Activated CD8-positive, alpha-beta memory T cell treated with anti-CD3 and anti-CD28 coated beads, Interleukin-2, amount 50 U/mL, for 1 hour (primary cell): ENCODE data around the gene DHRS7C.

Source experiments
- DNase-seq: peaks from one replicate; pipeline ENCODE4 v3.0.0-alpha.2; 2020; ENCODE audit errors: extremely low read depth

The DHRS7C gene

DNA sequence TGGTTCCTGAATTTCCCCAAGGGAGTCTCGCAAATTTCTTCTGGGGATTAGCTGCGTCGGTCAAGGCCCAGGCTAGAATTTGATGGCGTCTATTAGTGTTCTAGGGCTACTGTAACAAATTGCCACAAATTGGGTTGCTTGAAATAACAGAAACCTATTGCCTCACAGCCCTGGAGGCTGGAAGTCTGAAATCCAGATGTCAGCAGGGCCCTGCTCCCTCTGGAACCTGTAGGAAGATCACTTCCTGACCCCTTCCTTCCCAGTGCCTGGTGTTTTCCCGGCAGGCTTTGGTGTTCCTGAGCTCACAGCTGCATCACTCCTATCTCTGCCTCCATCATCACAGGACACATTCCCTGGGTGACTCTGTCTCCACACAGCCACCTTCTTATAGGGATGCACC, 24.4 kb downstream of the DHRS7C start:
- no peak for DNase-seq

DNA sequence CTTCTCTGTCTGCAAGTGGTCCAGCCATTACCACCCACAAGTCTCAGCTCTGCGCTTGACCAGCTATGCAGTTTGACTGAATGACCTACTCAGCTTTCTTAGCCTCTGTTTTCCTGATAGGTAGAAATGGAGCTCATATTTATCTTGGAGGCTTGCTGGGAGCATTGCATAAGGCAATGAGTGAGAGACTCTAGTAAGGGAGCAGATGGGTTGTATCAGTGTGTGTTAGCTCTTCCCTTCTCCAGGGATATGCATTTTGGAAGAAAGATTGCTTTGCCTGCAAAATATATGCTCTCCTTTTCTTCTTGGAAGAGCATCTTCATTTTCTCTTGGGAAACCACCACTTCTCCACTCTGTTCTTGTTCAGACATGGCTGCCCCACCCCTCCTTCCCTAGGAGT, 26.1 kb downstream of the DHRS7C start:
- DNase-seq = no peak

DNA sequence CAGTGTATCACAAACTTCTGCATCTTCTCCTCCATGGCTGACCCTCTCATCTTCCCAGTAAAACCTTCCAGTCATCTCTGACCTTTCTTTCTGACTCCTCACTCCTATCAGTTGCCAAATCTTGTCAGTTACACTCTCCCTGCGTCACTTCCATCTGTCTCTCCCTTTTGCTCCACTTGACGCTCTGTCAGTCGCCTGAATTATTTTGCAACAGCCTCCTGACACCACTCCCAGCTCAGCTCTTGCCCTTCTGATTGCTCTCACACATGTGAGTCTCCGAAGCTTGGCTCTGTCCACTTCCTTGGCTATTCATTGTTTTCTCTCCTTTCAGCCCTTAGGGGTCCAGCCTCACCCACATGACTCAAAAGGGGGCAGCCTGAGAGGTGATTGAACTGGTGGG, 27.7 kb downstream of the DHRS7C start:
- DNase-seq = no peak

DNA sequence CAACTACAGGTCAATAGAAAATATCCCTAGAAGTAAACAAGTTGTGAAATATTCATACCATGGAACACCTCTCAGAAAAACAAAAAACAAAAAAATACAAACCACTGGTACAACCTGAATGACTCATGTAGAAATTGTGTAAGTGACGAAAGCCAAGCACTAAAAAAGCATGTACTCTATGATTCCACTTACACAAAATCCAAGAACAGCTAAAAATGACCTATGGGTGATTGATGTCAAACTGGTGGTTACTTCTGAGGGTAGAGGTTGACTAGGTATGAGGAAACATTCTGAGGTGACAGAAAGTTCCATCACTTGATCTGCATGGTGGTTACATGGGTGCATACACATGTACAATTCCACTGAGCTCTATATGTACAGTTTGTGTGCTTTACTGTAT, 31.1 kb downstream of the DHRS7C start:
- DNase-seq = no peak

DNA sequence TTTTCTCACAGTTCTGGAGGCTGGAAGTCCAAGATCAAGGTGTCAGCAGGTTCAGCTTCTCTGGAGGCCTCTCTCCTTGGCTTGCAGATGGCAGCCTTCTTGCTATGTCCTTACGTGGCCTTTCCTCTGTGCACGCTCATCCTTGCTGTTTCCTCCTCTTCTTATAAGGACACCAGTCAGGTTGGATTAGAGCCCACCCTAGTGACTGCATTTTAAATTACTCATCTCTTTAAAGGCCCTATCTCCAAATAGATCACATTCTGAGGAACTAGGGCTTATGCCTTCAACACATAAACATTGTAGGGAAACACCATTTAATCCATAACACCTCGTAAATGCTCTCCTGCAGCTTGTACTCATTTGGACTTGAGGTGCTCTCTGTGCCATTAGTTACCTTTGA, 36.3 kb downstream of the DHRS7C start:
- no peak for DNase-seq

DNA sequence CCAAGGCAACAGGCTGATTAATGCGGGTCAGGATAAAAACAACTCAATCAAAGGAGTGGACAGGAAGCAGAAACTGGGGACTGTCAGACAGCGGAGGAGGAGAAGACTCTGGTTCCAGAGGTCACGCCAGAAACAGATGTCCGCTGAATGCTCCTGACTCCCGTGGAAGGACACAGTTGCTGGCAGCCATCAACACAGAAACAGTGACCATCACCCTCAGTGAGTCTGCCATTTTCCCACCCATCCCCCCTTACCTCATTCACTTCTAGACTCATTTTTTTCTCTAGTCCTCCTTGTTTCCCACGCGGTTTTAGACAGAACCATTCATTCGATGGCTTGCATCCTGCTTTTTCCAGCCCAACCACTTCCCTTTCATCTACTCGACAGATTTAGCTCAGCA, 40.9 kb downstream of the DHRS7C start:
- DNase-seq = no peak

DNA sequence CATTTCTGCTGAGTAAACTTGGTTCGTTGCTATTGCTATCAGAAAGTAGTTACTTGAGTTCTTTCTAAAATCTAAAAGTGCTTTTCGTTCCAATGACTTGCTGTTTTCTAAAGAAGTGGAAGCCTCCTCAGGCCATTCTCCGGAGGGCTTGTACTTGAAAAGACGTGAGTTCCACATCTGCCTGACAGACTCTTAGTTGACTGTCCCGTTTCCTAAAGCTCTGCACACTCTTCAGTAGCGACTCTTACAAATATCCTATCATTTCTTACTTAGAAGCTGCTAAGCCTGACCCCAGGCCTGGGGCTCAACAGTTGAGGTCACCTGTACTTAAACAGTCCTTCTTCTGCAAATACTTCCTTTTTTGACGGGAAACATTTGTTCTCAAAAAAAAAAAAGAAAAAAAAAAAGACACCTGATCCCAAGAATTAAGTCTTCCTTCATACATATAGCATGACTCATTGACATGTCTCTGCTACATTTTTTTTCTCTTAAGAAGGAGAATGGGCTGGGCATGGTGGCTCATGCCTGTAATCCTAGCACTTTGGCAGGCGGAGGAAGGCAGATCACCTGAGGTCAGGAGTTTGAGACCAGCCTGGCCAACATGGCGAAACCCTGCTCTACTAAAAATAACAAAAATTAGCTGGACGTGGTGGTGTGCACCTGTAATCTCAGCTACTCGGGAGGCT, 61.5 kb downstream of the DHRS7C start:
- no peak for DNase-seq

DNA sequence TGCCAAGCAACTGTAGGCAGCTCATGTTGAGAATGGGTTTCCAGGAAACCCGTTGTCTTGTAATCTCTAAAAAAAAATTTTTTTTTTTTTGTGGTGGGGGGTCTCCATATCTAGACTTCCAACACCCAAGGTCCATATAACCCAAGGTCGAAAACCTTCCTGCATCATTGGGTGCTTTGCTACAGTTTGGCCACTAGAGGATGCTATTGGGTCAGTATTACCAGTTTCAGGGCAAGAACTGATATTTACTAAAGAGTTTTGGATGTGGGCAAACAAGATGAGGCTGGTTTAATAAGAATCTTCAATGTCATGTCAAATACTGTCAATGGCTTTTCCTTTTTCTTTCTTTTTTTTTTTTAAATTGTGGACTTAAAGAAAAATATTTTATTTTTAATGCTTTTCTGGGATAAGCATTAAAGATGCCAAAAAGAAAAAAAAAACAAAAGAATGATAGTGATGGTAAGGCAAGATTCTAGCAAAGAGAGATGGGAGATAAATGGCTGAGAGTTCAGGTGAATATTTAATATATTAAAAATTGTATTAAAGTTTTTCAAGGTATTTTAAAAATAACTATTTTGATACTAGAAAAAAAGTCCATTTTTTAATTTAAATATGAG, 62.2 kb downstream of the DHRS7C start:
- no peak for DNase-seq

DNA sequence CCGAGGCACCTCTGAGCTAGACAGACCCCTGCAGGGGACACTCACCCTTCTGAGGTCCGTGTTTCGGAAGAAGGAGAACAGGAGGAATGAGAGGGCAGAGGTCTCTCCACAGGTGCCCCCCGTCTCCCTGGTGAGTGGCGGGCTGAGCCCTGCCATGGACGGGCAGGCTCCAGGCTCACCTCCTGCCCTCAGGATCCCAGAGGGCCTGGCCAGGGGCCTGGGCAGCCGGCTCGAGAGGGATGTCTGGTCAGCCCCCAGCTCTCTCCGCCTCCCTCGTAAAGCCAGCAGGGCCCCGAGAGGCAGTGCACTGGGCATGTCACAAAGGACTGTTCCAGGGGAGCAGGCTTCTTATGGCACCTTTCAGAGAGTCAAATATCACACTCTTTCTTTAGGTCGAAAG, 62.8 kb downstream of the DHRS7C start:
- no peak for DNase-seq

DNA sequence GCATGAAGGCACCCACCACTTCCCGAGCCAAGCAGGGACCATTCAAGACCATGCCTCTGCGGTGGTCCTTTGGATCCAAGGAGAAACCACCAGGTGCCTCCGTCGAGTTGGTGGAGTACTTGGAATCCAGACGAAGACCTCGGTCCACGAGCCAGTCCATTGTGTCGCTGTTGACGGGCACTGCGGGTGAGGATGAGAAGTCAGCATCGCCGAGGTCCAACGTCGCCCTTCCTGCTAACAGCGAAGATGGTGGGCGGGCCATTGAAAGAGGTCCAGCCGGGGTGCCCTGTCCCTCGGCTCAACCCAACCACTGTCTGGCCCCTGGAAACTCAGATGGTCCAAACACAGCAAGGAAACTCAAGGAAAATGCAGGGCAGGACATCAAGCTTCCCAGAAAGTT, 63.4 kb downstream of the DHRS7C start:
- DNase-seq = no peak

DNA sequence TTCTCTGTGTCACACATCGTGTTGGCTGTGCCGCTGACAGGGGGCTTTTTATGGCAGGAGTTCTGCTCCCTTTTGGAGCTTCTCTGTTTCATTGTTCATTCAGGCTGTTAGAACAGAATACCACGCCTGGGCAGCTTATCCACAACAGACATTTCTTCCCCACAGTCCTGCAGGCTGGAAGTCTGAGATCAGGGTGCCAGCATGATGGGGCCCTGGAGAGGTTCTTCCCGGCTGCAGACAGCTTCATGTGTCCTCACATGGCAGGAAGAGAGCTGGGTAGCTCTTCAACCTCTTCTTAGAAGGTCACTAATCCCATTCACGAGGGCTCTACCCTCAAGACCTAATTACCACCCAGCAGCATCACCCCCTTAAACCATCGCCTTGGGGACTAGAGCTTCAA, 65.1 kb downstream of the DHRS7C start:
- DNase-seq = no peak

DNA sequence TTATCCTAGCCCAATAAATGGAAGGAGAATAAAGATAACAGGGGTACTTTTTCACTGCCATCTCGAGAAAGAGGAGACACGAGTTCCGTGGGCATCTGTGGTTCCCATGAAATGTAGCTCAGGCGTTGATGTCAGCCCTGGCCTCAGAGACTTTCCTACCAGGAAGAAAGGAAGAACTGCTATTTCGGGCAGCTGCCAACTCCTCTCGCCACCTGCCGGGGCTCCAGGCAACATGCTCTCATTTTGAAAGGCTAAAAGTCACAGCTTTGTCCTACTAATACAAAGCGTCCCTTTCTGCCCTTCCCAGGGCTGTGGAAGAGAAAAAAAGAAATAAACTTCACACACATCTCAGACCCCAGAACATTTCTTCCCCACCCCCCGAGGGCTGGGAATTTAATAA, 65.8 kb downstream of the DHRS7C start:
- DNase-seq = no peak
